Femur (tissue), 1 donor: ENCODE measurements around the gene ABLIM2.

ENCODE experiments used
- DNase-seq: peaks from one replicate; pipeline ENCODE4 v3.0.0-alpha.2; 2017

Gene ABLIM2

GRCh38 chr4:8082517-8083055, 76.0 kb downstream of the ABLIM2 start:
- DNase-seq: no peak

- no peak for DNase-seq
These were observed 76.7 kb downstream of the ABLIM2 start for GRCh38 chr4:8081621-8082516.

- no peak for DNase-seq
These were observed 77.4 kb downstream of the ABLIM2 start for GRCh38 chr4:8081171-8081570.

GRCh38 chr4:8080754-8081065, 77.9 kb downstream of the ABLIM2 start:
- no peak for DNase-seq

- no peak for DNase-seq
These were observed 78.5 kb downstream of the ABLIM2 start for GRCh38 chr4:8079916-8080753.

- no peak for DNase-seq
These were observed 79.4 kb downstream of the ABLIM2 start for GRCh38 chr4:8079031-8079885.

GRCh38 chr4:8078610-8079015, 80.0 kb downstream of the ABLIM2 start:
- DNase-seq: no peak

GRCh38 chr4:8078109-8078494, 80.5 kb downstream of the ABLIM2 start:
- no peak for DNase-seq

- no peak for DNase-seq
These were observed 81.2 kb downstream of the ABLIM2 start for GRCh38 chr4:8077181-8078108.

GRCh38 chr4:8076023-8076422, 82.6 kb downstream of the ABLIM2 start:
- DNase-seq: no peak

GRCh38 chr4:8073206-8073863, 85.3 kb downstream of the ABLIM2 start:
- DNase-seq: no peak

GRCh38 chr4:8072235-8072968, 86.2 kb downstream of the ABLIM2 start:
- DNase-seq: no peak

- DNase-seq: no peak
These were observed 86.8 kb downstream of the ABLIM2 start for GRCh38 chr4:8071766-8072165.

- DNase-seq: no peak
These were observed 87.6 kb downstream of the ABLIM2 start for GRCh38 chr4:8070736-8071718.

- no peak for DNase-seq
These were observed 89.4 kb downstream of the ABLIM2 start for GRCh38 chr4:8069102-8069752.

- no peak for DNase-seq
These were observed 90.4 kb downstream of the ABLIM2 start for GRCh38 chr4:8067945-8068896.

GRCh38 chr4:8067274-8067936, 91.2 kb downstream of the ABLIM2 start:
- no peak for DNase-seq
